GM20431 (cell line): ENCODE results near the gene PFKL.
"Not testable (repeated sequence)": the region's sequence is repeated elsewhere in the genome, so short reads cannot be mapped to it uniquely, and the experiment has no call there.

Experiments used
- in situ Hi-C: fragments of 300-500 bp; cut with MseI, MboI; formaldehyde crosslinking; loops from one replicate; pipeline ENCODE4 v1.15.0; 2020; ENCODE audit warnings: low sequenced_read_pairs; ENCODE audit not compliant: unreplicated experiment

The PFKL gene

DNA sequence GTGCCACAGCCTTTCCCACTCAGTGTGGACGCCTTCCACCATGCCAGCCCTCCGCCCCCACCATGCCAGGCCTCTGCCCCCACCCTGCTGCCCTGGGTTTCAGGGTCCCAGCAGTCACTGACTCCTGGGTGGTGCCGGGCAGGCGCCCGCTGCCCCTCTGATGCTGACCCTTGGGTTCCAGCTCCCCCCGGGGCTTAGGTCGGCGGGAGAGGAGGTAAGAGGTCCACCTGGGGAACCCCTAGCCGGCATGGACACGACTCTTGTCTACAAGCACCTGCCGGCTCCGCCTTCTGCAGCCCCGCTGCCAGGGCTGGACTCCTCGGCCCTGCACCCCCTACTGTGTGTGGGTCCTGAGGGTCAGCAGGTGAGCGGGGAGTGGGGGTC lies 7.0 kb upstream of the PFKL start:
- in situ Hi-C loops, result no loop called here

DNA sequence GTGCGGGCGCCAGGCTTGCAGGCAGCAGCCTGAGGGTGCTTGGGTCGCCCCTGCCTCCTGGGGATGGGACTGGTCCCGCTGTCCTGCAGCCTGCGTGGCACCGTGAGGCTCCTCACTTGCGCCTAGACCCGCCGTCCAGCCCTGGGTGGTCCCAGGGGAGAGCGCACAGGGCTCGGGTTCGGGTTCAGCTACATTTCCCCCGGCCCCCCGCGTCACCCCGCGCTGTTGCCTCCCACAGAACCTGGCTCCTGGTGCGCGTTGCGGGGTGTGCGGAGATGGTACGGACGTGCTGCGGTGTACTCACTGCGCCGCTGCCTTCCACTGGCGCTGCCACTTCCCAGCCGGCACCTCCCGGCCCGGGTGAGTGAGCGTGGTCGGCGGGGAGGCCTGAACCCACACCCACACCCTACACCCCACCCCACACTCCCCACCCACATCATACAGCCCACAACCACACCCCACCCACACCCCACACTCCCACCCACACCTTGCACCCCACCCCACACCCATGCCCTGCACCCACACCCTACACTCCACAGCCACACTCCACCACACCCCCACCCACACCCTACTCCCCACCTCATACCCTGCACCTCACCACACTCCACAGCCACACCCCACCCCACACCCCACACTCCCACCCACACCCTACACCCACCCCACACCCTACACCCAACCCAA lies 6.2 kb upstream of the PFKL start:
- in situ Hi-C loops, result no loop called here

DNA sequence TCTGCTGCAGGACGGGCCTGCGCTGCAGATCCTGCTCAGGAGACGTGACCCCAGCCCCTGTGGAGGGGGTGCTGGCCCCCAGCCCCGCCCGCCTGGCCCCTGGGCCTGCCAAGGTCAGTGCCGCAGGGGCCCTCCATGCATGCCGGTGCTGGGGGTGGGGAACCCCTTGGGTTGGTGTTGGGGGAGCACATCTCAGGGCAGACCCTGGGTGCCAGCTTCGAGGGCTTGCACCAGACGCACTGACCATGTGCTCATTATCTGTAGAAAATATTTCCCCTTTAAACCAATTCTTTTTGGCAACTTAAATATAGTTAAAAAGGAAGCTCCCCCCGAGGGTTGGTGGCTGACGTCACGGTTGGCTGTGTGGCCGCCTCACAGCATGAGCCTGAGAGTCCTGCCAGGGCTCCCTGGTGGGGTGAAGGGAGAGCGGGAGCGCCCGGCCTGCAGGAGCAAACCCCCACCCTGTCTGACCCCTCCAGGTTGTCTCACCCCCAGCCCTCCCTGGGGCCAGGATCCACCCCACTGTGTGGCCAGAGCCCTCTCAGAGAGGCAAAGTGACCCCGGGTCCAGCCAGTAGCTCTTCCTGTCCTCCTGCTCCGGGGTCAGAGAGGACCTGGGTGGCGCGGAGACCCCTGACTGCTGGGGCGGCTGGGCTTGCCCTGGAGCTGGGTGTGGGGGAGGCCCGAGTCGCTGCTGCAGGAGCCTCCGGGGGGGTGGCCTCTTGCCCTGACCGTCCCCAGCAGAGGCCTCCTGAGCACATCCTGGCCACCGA lies 5.3 kb upstream of the PFKL start:
- in situ Hi-C loops, result no loop called here

DNA sequence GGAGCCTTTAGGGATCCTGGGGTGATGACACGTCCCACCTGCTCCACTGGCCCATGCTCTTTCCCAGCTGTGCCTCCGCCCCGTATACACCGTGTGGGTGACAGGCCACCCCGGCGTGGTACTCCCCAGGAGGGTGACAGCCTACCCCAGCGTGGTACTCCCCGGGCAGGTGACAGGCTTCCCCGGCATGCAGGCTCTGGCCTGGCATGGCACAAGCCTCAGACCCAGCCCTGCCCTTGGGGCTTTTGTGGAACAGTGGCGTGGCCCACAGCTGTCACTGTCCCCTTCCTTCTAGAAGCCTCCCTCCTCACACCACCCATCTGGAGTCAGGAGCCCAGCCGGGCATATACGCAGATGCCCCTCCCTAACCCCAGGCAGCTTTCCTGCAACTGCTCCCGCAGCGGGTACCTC lies 4.7 kb upstream of the PFKL start:
- in situ Hi-C loops, result no loop called here

DNA sequence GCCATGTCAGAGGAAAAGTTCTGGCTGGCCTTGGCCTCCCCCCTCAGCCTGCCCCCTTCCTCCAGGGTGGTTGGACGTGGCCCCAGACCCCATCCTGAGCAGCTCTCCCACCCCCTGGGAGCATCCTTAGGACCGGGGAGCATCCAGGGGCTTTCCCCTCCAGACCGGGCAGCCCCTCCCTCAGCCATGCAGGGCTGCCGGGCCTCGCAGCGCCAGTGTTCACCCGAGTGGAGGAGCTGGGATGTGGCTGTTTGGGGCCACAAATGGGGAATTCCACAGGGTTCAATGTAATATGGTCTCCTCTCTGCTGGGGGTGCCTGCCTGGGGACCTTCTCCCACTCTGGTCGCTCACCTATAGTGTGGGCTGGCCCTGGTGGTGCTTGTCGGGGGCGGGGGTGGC lies 4.2 kb upstream of the PFKL start:
- in situ Hi-C loops, result no loop called here

DNA sequence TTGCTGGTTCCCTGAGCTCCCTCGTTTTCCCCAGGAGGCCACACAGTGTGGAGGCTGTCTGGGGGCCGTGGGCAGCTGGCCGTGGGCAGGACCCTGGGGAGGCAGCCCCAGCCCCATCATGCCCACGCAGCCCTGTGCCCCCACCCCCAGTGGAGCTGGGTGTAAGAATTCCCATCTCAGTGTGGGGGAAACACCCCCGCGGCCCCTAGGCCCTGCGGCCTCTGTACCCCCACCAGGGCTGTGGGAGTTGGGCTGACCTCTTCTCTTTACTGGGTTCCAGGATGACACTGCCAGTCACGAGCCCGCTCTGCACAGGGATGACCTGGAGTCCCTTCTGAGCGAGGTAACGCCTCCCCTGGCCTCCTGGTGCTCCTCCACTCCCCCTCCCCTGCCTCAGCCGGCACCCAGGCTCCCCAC lies 3.7 kb upstream of the PFKL start:
- in situ Hi-C loops, result no loop called here

DNA sequence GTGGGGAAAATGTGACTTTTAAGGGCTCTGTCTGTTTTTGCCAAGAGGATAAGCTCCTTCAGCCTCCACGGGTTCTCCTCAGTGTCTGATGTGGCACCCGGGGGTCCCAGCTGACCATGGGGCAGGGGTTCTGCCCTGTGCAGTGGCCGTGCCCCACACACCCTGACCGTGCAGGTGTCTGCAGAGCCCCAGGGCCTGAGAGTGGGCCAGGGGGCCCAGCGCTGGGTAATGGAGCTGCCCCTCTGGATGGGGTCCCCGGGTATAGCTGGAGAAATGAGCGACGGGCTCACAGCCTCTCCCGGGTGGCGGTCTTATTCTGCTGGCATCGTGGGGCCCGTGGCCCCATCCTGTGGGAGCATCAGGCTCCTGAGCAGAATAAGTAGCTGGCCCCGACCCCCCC lies 2.9 kb upstream of the PFKL start:
- in situ Hi-C loops, result no loop called here

DNA sequence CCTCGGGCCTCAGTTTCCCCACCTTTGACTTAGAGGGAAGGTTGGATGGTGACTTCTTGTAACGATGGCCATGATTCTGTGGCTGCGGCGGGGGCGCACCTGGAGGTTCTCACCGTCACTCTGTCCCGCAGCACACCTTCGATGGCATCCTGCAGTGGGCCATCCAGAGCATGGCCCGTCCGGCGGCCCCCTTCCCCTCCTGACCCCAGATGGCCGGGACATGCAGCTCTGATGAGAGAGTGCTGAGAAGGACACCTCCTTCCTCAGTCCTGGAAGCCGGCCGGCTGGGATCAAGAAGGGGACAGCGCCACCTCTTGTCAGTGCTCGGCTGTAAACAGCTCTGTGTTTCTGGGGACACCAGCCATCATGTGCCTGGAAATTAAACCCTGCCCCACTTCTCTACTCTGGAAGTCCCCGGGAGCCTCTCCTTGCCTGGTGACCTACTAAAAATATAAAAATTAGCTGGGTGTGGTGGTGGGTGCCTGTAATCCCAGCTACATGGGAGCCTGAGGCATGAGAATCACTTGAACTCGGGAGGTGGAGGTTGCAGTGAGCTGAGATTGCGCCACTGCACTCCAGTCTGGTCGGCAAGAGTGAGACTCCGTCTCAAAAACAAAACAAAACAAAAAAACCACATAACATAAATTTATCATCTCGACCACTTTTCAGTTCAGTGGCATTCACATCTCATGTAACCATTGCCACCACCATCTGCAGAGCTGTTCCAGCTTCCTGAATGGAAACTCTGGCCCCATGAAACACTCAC lies 2.1 kb upstream of the PFKL start:
- in situ Hi-C loops, result no loop called here

DNA sequence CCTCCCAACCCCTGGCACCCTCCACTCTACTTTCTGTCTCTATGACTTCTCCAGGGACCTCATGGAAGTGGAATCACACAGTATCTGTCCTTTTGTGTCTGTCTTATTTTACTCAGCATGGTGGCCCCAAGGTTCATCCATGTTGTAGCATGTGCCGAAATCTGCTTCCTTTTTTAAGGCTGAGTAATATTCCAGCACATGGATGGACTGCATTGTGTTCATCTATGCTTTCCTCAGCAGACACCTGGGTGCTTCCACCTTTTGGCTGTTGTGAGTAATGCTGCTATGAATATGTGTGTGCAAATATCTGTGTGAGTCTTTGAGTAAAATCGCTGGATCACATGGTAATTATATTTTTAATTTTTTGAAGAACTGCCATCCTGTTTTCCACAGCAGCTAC lies 1.6 kb upstream of the PFKL start:
- in situ Hi-C loops, result no loop called here

DNA sequence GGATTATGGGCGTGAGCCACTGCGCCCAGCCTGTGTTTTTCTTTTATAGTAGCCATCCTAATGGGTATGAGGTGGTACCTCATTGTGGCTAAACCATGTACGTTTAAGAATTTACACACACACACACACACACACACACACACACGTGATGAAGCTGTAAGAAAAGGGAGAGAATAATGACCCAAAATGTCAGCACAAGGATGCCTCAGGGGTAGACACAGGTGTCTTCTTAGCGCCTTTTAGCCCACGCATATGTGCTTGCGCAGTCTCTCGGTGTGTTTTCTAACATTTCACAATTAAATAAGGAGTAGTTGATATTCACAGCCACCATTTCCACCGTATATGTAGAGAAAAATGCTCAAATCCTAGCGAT lies 782 bp upstream of the PFKL start:
- in situ Hi-C loops, result no loop called here

DNA sequence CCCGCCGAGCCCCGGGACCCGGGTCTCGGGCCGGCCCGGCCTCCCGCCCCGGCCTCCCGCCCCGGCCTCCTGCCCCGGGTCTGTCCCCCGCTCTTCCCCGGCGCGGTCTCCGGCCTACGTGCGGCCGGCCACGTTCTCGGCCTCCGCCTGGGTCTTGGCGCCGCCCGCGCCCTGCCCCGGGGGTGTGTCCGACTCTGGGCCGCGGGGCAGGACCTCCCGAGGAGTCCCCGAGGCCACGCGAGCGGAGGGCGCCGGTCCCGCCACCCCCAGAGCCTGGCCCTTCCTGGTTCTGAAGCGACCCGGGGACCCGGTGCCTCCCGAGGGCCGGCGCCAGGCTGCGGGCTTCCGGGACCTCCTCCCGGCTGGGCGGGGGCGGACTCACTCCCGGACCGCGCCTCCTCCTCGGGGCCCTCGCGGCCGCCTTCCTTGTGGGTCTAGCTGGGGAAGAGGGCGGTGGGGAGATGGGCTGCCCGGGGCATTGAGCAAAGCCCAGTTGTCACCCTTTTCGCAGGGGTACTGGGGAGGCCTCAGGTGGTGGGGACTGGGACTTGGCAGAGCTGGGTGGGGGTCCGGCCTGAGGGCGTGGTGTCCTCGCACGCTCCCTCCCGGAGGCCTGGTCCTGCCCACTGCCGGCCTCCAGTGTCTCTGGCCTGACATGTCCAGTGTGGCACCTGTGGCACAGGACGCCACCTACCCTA lies 558 bp downstream of the PFKL start:
- in situ Hi-C loops, result no loop called here

DNA sequence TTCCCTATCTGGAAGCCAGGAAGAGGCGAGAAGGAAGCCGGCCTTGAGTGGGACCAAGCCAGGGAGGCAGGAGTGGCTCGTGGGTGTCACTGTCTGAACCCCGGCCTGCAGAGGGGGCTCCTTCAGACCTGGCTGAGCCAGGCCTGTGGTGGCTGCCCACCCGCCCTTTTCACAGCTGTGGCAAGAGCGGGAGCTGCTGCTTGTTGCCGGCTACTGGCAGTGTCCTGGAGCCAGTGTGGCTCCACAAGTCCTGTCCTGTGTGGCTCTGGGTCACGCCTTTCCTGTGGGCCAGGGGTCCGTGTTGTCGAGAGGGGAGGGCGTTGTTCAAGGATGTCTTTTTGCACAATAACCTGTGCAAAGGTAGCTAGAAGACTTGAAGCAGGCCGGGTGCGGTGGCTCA lies 1.3 kb downstream of the PFKL start:
- in situ Hi-C loops, result no loop called here

DNA sequence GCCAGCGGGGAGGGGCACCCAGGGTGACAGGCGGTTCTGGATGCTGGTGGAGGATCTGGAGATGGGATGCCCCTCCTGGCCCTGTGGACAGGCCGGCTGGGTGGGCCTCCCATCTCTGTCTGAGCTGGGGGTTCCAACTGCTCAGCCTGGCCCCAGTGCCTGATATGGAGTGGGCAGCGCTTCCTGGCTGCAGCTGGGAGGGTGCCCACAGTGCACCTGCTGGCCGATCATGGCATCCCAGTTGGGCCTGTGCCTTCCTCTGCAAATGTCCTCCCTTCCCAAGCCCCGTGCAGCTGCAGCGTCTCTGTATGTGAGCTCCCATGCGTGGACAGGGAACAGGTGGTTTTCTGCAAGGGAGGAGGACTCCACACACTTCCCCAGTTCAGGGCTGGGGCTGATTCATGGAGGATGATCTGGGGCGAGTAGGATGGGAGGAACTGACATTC lies 2.1 kb downstream of the PFKL start:
- in situ Hi-C loops, result no loop called here

DNA sequence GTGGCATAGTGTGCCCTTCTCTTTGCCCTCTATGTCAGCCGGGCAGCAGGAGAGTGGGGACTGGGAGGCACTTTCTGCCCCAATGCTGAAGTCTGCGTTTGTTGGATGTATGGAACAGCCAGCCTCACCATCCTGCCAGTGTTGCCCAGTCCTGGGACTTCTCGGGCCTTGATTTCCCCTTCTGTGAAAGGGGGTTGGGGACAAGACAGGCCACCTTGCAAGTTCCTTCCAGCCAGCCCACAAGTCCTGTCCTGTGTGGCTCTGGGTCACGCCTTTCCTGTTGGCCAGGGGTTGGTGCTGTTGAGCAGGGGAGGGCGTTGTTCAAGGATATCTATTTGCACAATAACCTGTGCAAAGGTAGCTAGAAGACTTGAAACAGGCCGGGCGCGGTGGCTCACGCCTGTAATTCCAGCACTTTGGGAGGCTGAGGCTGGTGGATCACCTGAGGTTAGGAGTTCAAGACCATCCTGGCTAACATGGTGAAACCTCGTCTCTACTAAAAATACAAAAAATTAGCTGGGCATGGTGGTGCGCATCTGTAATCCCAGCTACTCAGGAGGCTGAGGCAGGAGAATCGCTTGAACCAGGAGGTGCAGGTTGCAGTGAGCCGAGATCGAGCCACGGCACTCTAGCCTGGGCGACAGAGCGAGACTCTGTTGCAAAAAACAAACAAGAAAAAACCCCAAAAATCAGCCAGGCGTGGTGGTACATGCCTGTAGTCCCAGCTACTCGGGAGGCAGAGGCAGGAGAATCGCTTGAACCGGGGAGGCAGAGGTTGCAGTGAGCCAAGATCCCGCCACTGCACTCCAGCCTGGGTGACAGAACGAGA lies 2.9 kb downstream of the PFKL start:
- in situ Hi-C loops, result not testable (repeated sequence)

DNA sequence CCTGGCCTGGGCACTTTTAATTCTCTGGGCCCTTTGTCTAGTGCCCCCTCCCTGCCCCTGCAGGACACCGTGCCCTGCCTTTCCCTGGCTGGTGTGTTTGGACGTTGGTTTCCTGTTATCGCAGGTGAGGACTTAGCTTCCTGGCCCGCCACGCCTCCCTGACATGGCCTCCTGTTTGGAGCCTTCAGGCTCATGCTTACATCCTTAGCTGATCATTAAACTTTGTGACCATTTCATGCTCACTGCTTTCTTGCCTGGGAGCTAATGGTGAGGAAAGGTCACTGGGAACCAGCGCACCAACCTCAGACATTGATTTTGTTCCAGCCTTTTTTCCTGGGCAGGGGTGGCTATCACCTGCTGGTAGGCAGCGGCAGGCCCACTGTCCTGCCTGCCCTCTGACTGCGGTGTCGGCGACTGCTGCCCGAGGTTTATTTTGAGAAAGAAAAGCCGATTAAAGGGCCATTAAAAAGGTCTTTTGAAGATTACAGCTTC lies 3.7 kb downstream of the PFKL start:
- in situ Hi-C loops, result no loop called here

DNA sequence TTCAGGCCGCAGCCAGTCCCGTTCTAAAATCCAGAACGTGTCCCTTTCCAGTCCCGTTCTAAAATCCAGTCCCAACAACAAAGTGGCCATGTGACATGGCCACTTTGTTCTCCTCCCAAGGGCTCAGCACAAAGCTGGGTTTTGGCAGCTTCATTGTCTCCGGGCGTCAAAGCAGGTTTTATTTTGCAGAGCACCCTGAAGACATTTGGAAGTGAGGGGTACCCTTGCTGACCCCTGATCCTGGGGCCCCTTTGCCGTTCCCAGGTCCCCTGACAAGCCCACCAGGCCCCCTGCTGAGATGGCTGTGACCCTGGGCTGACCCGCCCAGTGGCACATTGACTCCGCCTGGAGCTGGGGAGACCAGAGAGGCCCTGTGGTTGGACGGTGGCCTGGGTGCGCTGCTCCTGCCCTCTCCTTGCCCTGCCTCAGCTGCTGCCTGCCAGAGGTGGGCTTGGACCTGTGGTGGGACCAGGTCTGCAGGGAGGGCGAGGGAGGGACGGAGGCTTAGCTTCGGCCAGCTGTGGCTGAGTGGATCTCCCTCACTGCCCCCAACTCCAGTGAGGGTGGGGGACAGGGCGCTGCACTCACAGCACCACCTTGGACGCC lies 4.3 kb downstream of the PFKL start:
- in situ Hi-C loops, result no loop called here

DNA sequence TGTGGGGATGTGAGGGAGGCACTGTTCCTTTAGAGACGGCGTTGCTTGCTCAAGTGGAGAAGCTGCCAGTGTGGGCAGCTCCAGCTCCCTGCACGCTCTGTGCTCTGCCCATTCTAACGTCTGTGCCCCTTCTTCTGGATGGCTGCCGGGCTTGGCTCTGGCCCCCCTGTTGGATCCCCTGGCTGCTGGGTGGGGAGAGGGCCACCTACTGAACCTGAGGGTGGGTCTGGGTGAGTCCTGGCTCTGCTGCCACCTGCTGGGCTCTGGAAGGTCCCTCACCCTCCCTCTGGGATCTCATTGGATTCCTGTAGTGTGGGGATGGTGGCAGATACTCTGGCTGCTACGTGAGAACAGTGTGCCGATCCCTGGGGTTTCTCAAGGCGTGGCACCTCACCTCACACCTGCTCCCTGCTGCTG lies 5.0 kb downstream of the PFKL start:
- in situ Hi-C loops, result no loop called here

DNA sequence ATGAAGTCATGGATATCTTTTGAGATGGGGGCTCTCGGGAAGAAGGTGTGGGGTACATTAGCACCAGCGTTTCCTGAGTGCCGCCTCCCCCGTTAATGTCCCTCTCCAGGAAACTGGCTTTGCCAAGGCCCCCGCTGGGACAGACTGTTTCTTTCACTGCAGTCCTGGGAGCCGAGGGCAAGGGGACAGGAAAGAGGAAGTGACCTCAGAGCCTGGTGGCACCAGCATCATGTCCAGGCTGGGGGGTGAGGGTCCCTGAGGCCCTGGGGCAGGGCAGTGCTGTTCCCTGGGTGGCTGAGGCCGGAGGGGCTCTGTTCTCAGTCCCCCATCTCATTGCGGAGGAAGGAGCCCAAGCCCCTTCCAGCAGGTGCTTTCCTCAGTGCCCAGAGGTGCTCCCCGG lies 5.8 kb downstream of the PFKL start:
- in situ Hi-C loops, result no loop called here
